WTC11 (cell line): ENCODE data around the gene NLRC5. TPM values are rescaled to one million over a fixed set of nuclear protein-coding genes. Genes with fewer than 3 reads are reported as not detected.

Source experiments
- ATAC-seq: fragments of 200-7000 bp; cut with Tn5 transposase; 2 replicates; pipeline ENCODE4 v1.10.0; 2021; ENCODE audit warnings: mild to moderate bottlenecking, moderate library complexity
- CTCF ChIA-PET: fragments of 300-600 bp; sonication (Branson Sonifier 250); formaldehyde crosslinking; loops from one replicate; lab custom pipeline; 2021; ENCODE audit warnings: antibody characterized with exemption; lab: Charles Lee
- POLR2A ChIA-PET: fragments of 350-600 bp; sonication (Branson Sonifier 250); formaldehyde crosslinking; loops from one replicate; lab custom pipeline; 2021; ENCODE audit warnings: antibody characterized with exemption; lab: Charles Lee
- DNase-seq: peaks from one replicate; pipeline ENCODE4 v3.0.0; 2021; ENCODE audit warnings: low spot score
- H3K27ac Mint-ChIP-seq: 2 replicates; pipeline ENCODE4 v1.8.0; 2021; ENCODE audit warnings: mixed read lengths
- H3K27me3 Mint-ChIP-seq: 2 replicates; pipeline ENCODE4 v1.8.0; 2021; ENCODE audit warnings: low read depth, mild to moderate bottlenecking, moderate library complexity, mixed read lengths
- H3K36me3 Mint-ChIP-seq: 2 replicates; pipeline ENCODE4 v1.8.0; 2021; ENCODE audit warnings: mixed read lengths
- H3K4me1 Mint-ChIP-seq: 2 replicates; pipeline ENCODE4 v1.8.0; 2022; ENCODE audit warnings: mixed read lengths
- H3K4me3 Mint-ChIP-seq: 2 replicates; pipeline ENCODE4 v1.8.0; 2021; ENCODE audit warnings: mild to moderate bottlenecking, moderate library complexity, mixed read lengths
- H3K9me3 Mint-ChIP-seq: 2 replicates; pipeline ENCODE4 v1.8.0; 2021; ENCODE audit warnings: mixed read lengths
- ETV6 ChIP-seq: sonication (generic); formaldehyde crosslinking; IDR thresholded peaks from 2 replicates; pipeline ENCODE4 v1.8.1; 2022; ENCODE audit warnings: mild to moderate bottlenecking, missing genetic modification reagents
- FOXJ3 ChIP-seq: sonication (generic); formaldehyde crosslinking; IDR thresholded peaks from 2 replicates; pipeline ENCODE4 v1.9.0; 2021; ENCODE audit warnings: missing genetic modification reagents, mild to moderate bottlenecking, borderline replicate concordance
- FOXP1 ChIP-seq: sonication (generic); formaldehyde crosslinking; IDR thresholded peaks from 2 replicates; pipeline ENCODE4 v1.8.0; 2022; ENCODE audit warnings: missing genetic modification reagents, mild to moderate bottlenecking, moderate library complexity, borderline replicate concordance
- GTF2I ChIP-seq: fragments of 250-450 bp; sonication (Bioruptor Pico); conservative IDR thresholded peaks from 2 replicates; pipeline ENCODE4 v1.4.0; 2021; ENCODE audit warnings: mild to moderate bottlenecking
- HMGA2 ChIP-seq: fragments of 250-450 bp; sonication (Bioruptor Pico); IDR thresholded peaks from 2 replicates; pipeline ENCODE4 v1.4.0; 2021; ENCODE audit warnings: mild to moderate bottlenecking, moderate library complexity
- MYBL2 ChIP-seq: sonication (generic); formaldehyde crosslinking; IDR thresholded peaks from 2 replicates; pipeline ENCODE4 v1.8.1; 2023; ENCODE audit warnings: mild to moderate bottlenecking, moderate library complexity, missing genetic modification reagents
- PRRX2 ChIP-seq: fragments of 250-450 bp; sonication (Bioruptor Pico); IDR thresholded peaks from 2 replicates; pipeline ENCODE4 v1.8.0; 2021; ENCODE audit warnings: mild to moderate bottlenecking
- RELA ChIP-seq: sonication (generic); formaldehyde crosslinking; IDR thresholded peaks from 2 replicates; pipeline ENCODE4 v1.8.1; 2022; ENCODE audit warnings: missing genetic modification reagents, mild to moderate bottlenecking, borderline replicate concordance
- SMAD3 ChIP-seq: sonication (generic); formaldehyde crosslinking; IDR thresholded peaks from 2 replicates; pipeline ENCODE4 v1.8.0; 2022; ENCODE audit warnings: missing genetic modification reagents, mild to moderate bottlenecking, borderline replicate concordance
- TEAD4 ChIP-seq: sonication (generic); formaldehyde crosslinking; IDR thresholded peaks from 2 replicates; pipeline ENCODE4 v1.8.0; 2022; ENCODE audit warnings: mild to moderate bottlenecking, missing genetic modification reagents
- TP53 ChIP-seq: sonication (generic); formaldehyde crosslinking; IDR thresholded peaks from 2 replicates; pipeline ENCODE4 v1.8.1; 2023; ENCODE audit warnings: mild to moderate bottlenecking, missing genetic modification reagents
- total RNA-seq: library from RNA; stranded (reverse); gene quantifications from 3 replicates; pipeline ENCODE4 v1.2.3, GENCODE V29; 2021
- TF ChIP-seq, protein P1 (sequence below): sonication (generic); formaldehyde crosslinking; conservative IDR thresholded peaks from 2 replicates; pipeline ENCODE4 v1.8.1; 2022; ENCODE audit warnings: mild to moderate bottlenecking, missing genetic modification reagents
- TF ChIP-seq, protein P2 (sequence below): sonication (generic); formaldehyde crosslinking; IDR thresholded peaks from 2 replicates; pipeline ENCODE4 v1.8.0; 2022; ENCODE audit warnings: mild to moderate bottlenecking, missing genetic modification reagents
- TF ChIP-seq, protein P3 (sequence below): sonication (generic); formaldehyde crosslinking; IDR thresholded peaks from 2 replicates; pipeline ENCODE4 v1.8.0; 2023; ENCODE audit warnings: missing genetic modification reagents, mild to moderate bottlenecking, borderline replicate concordance
- TF ChIP-seq, protein P4 (sequence below): fragments of 250-450 bp; sonication (Bioruptor Pico); IDR thresholded peaks from 2 replicates; pipeline ENCODE4 v2.1.2; 2022; ENCODE audit warnings: mild to moderate bottlenecking, moderate library complexity
- TF ChIP-seq, protein P5 (sequence below): sonication (generic); formaldehyde crosslinking; IDR thresholded peaks from 2 replicates; pipeline ENCODE4 v1.8.1; 2023; ENCODE audit warnings: mild to moderate bottlenecking, moderate library complexity, missing genetic modification reagents
- TF ChIP-seq, protein P6 (sequence below): sonication (generic); formaldehyde crosslinking; IDR thresholded peaks from 2 replicates; pipeline ENCODE4 v1.8.1; 2022; ENCODE audit warnings: low read depth, missing genetic modification reagents, borderline replicate concordance
- TF ChIP-seq, protein P7 (sequence below): sonication (generic); formaldehyde crosslinking; IDR thresholded peaks from 2 replicates; pipeline ENCODE4 v1.8.0; 2022; ENCODE audit warnings: mild to moderate bottlenecking, missing genetic modification reagents
- TF ChIP-seq, protein P8 (sequence below): fragments of 250-450 bp; sonication (Bioruptor Pico); IDR thresholded peaks from 2 replicates; pipeline ENCODE4 v1.9.0; 2021; ENCODE audit warnings: mild to moderate bottlenecking

Gene NLRC5
- total RNA-seq, 1 experiment from 2014 or later = 2.8 TPM

DNA sequence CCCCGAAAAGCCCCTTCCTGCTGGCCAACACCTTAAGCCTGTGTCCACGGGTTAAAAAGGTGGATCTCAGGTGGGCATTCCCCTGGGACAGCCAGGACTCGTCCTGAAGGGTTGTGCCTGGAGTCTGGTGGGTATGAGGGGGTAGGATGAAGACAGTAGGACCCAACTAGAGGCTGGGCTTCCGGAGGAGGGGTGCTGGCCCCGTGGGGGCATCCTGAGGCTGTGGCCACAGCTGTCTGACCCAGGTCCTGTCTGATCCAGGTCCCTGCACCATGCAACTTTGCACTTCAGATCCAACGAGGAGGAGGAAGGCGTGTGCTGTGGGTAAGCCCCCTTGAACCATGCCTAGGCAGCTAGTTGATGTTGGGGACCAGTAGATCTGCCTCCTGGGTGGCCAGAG, 65.4 kb downstream of the NLRC5 start (continued):
- TF ChIP-seq PRRX2 (CRISPR knock-in tag) = no peak
- no peak for TF ChIP-seq ETV6 (CRISPR knock-in tag)

DNA sequence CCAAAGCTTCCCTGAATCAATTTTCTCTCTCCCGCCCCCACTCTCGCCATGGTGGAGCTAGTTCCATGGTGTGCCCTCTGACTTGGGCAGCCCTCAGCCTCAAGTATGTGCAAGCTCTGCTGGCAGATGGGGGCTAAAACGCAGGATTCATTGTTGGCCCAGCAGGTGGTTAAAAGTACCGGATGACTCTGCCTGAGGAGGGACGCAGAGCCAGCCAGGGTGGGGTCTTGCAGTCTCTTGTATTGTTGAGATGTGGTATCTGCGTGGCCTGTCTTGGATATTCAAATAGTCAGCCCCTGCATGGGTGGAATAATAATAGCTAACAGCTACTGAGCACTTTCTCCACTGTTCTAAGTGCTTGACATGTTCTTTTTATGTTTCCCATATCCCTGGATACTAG, 66.3 kb downstream of the NLRC5 start:
- Mint-ChIP-seq H3K9me3 (no peaks in the 10 kb centered on the region), H3K36me3 (no peaks in the 10 kb centered on the region), H3K4me1 (peaks cover 13% of the 10 kb centered on the region), H3K27ac (no peak overlapping the region), H3K4me3 (no peak overlapping the region), H3K27me3 (no peaks in the 10 kb centered on the region)
- ATAC-seq (peak; percentile 43; the same call in 1 of the 2 replicates), DNase-seq (no peak)
- POLR2A ChIA-PET = no interaction called here
- TF ChIP-seq MYBL2 (CRISPR knock-in tag) (no peak), ETV6 (CRISPR knock-in tag) (no peak), FOXJ3 (no peak), TEAD4 (CRISPR knock-in tag) (no peak), SMAD3 (CRISPR knock-in tag) (no peak), GTF2I (CRISPR knock-in tag) (no peak), RELA (CRISPR knock-in tag) (no peak)
- TF ChIP-seq, protein P1, sequence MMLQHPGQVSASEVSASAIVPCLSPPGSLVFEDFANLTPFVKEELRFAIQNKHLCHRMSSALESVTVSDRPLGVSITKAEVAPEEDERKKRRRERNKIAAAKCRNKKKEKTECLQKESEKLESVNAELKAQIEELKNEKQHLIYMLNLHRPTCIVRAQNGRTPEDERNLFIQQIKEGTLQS (CRISPR knock-in tag) = no peak
- TF ChIP-seq, protein P2, sequence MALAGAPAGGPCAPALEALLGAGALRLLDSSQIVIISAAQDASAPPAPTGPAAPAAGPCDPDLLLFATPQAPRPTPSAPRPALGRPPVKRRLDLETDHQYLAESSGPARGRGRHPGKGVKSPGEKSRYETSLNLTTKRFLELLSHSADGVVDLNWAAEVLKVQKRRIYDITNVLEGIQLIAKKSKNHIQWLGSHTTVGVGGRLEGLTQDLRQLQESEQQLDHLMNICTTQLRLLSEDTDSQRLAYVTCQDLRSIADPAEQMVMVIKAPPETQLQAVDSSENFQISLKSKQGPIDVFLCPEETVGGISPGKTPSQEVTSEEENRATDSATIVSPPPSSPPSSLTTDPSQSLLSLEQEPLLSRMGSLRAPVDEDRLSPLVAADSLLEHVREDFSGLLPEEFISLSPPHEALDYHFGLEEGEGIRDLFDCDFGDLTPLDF (CRISPR knock-in tag) = no peak
- TF ChIP-seq, protein P3, sequence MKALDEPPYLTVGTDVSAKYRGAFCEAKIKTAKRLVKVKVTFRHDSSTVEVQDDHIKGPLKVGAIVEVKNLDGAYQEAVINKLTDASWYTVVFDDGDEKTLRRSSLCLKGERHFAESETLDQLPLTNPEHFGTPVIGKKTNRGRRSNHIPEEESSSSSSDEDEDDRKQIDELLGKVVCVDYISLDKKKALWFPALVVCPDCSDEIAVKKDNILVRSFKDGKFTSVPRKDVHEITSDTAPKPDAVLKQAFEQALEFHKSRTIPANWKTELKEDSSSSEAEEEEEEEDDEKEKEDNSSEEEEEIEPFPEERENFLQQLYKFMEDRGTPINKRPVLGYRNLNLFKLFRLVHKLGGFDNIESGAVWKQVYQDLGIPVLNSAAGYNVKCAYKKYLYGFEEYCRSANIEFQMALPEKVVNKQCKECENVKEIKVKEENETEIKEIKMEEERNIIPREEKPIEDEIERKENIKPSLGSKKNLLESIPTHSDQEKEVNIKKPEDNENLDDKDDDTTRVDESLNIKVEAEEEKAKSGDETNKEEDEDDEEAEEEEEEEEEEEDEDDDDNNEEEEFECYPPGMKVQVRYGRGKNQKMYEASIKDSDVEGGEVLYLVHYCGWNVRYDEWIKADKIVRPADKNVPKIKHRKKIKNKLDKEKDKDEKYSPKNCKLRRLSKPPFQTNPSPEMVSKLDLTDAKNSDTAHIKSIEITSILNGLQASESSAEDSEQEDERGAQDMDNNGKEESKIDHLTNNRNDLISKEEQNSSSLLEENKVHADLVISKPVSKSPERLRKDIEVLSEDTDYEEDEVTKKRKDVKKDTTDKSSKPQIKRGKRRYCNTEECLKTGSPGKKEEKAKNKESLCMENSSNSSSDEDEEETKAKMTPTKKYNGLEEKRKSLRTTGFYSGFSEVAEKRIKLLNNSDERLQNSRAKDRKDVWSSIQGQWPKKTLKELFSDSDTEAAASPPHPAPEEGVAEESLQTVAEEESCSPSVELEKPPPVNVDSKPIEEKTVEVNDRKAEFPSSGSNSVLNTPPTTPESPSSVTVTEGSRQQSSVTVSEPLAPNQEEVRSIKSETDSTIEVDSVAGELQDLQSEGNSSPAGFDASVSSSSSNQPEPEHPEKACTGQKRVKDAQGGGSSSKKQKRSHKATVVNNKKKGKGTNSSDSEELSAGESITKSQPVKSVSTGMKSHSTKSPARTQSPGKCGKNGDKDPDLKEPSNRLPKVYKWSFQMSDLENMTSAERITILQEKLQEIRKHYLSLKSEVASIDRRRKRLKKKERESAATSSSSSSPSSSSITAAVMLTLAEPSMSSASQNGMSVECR = no peak
- TF ChIP-seq, protein P4, sequence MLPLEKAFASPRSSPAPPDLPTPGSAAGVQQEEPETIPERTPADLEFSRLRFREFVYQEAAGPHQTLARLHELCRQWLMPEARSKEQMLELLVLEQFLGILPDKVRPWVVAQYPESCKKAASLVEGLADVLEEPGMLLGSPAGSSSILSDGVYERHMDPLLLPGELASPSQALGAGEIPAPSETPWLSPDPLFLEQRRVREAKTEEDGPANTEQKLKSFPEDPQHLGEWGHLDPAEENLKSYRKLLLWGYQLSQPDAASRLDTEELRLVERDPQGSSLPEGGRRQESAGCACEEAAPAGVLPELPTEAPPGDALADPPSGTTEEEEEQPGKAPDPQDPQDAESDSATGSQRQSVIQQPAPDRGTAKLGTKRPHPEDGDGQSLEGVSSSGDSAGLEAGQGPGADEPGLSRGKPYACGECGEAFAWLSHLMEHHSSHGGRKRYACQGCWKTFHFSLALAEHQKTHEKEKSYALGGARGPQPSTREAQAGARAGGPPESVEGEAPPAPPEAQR (CRISPR knock-in tag) = no peak
- CTCF ChIA-PET = interaction anchor here (1.0 to 1.2 kb wide), 2 partner anchors 10 to 29 kb away, joined by 4 to 7 read pairs; no protein-coding TSS in a partner anchor

DNA sequence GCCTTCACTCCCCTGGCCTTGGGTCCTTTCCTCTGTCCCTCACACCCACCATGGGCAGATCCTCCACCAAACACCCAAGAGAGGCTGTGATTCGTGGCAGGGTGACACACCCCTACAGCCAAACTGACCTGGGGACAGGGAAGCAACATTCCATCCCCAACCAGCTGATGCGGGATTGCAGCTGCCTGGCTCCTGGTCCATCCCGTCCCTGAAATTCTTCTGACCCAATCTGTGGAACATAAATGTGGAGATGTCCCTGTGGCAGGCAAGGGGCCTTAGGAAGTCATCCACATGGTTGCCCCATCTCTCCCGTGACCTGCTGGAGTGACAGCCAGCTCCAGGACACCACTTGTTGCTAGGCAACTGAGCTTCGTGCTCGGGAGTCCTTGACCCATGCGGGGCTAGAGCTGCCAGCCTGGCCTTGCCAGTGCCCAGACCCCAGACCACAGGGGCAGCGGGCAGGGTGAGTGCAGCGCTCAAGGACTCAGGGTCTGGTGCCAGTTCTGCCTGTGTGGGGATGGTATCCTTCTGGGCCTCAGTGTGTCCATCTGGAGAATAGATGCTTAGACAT, 69.0 kb downstream of the NLRC5 start:
- Mint-ChIP-seq H3K36me3 (no peaks in the 10 kb centered on the region), H3K9me3 (no peaks in the 10 kb centered on the region)
- CTCF ChIA-PET = no interaction called here
- TF ChIP-seq, protein P5, sequence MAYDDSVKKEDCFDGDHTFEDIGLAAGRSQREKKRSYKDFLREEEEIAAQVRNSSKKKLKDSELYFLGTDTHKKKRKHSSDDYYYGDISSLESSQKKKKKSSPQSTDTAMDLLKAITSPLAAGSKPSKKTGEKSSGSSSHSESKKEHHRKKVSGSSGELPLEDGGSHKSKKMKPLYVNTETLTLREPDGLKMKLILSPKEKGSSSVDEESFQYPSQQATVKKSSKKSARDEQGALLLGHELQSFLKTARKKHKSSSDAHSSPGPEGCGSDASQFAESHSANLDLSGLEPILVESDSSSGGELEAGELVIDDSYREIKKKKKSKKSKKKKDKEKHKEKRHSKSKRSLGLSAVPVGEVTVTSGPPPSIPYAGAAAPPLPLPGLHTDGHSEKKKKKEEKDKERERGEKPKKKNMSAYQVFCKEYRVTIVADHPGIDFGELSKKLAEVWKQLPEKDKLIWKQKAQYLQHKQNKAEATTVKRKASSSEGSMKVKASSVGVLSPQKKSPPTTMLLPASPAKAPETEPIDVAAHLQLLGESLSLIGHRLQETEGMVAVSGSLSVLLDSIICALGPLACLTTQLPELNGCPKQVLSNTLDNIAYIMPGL (CRISPR knock-in tag) = no peak
- TF ChIP-seq HMGA2 (CRISPR knock-in tag) (no peak), TP53 (no peak), FOXP1 (no peak)
- TF ChIP-seq, protein P6, sequence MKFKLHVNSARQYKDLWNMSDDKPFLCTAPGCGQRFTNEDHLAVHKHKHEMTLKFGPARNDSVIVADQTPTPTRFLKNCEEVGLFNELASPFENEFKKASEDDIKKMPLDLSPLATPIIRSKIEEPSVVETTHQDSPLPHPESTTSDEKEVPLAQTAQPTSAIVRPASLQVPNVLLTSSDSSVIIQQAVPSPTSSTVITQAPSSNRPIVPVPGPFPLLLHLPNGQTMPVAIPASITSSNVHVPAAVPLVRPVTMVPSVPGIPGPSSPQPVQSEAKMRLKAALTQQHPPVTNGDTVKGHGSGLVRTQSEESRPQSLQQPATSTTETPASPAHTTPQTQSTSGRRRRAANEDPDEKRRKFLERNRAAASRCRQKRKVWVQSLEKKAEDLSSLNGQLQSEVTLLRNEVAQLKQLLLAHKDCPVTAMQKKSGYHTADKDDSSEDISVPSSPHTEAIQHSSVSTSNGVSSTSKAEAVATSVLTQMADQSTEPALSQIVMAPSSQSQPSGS = no peak
- TF ChIP-seq, protein P7, sequence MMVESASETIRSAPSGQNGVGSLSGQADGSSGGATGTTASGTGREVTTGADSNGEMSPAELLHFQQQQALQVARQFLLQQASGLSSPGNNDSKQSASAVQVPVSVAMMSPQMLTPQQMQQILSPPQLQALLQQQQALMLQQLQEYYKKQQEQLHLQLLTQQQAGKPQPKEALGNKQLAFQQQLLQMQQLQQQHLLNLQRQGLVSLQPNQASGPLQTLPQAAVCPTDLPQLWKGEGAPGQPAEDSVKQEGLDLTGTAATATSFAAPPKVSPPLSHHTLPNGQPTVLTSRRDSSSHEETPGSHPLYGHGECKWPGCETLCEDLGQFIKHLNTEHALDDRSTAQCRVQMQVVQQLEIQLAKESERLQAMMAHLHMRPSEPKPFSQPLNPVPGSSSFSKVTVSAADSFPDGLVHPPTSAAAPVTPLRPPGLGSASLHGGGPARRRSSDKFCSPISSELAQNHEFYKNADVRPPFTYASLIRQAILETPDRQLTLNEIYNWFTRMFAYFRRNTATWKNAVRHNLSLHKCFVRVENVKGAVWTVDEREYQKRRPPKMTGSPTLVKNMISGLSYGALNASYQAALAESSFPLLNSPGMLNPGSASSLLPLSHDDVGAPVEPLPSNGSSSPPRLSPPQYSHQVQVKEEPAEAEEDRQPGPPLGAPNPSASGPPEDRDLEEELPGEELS (CRISPR knock-in tag) = no peak
- TF ChIP-seq, protein P8, sequence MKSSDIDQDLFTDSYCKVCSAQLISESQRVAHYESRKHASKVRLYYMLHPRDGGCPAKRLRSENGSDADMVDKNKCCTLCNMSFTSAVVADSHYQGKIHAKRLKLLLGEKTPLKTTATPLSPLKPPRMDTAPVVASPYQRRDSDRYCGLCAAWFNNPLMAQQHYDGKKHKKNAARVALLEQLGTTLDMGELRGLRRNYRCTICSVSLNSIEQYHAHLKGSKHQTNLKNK (CRISPR knock-in tag) = no peak

More for the DNA sequence above, 69.0 kb downstream of the NLRC5 start:
- DNase-seq = no peak
- Mint-ChIP-seq H3K27me3 (no peaks in the 10 kb centered on the region), H3K4me1 (peaks cover 13% of the 10 kb centered on the region), H3K4me3 (no peak overlapping the region), H3K27ac (no peak overlapping the region)
- no peak for ATAC-seq
- POLR2A ChIA-PET = interaction anchor here (0.6 kb wide), 1 partner anchor 222 kb away, joined by 4 read pairs; no protein-coding TSS in a partner anchor
